H1 (cell line): ENCODE data around the gene ESYT1. TPM values are rescaled to one million over a fixed set of nuclear protein-coding genes. Genes with fewer than 3 reads are reported as not detected.

Experiments
- CTCF ChIA-PET: fragments of 300-600 bp; sonication (Branson Sonifier 250); formaldehyde crosslinking; loops from one replicate; lab custom pipeline; 2021; ENCODE audit not compliant: partially characterized antibody; lab: Charles Lee
- POLR2A ChIA-PET: fragments of 300-600 bp; sonication (Branson Sonifier 250); formaldehyde crosslinking; loops from one replicate; lab custom pipeline; 2021; ENCODE audit warnings: inconsistent platforms; ENCODE audit not compliant: partially characterized antibody; lab: Charles Lee
- DNase-seq, 2 experiments: peaks; one replicate each; pipeline versions ENCODE4 v3.0.0 to v3.0.0-alpha.2; 2010 to 2022; ENCODE audit warnings: low spot score in 2 of 2, low read depth in 1 of 2, mixed read lengths in 1 of 2
- FAIRE-seq: peaks from 2 replicates; lab custom pipeline; 2011; peaks lifted over from hg19 to GRCh38; lab: Jason Lieb, UNC
- H2AFZ ChIP-seq: 2 replicates; pipeline ENCODE4 v1.8.1; 2012; ENCODE audit warnings: low read length, inconsistent platforms
- H2AK5ac ChIP-seq: 2 replicates; pipeline ENCODE4 v1.6.1; 2013; ENCODE audit warnings: low read depth, low read length
- H2BK120ac ChIP-seq: replicated peaks from 2 replicates; pipeline ENCODE3; 2013; ENCODE audit warnings: low read depth, low read length, inconsistent platforms
- H2BK12ac ChIP-seq: 2 replicates; pipeline ENCODE4 v1.6.1; 2013; ENCODE audit warnings: low read depth, low read length
- H2BK15ac ChIP-seq: 2 replicates; pipeline ENCODE4 v1.6.1; 2013; ENCODE audit warnings: low read length
- H2BK20ac ChIP-seq: 2 replicates; pipeline ENCODE4 v1.6.1; 2013; ENCODE audit warnings: low read length
- H2BK5ac ChIP-seq: 2 replicates; pipeline ENCODE4 v1.6.1; 2013; ENCODE audit warnings: low read depth, low read length
- H3K14ac ChIP-seq: 2 replicates; pipeline ENCODE4 v1.6.1; 2013; ENCODE audit warnings: inconsistent platforms; ENCODE audit not compliant: insufficient read length
- H3K18ac ChIP-seq: 2 replicates; pipeline ENCODE4 v1.6.1; 2013; ENCODE audit warnings: low read length; ENCODE audit errors: extremely low read depth
- H3K23ac ChIP-seq: 2 replicates; pipeline ENCODE4 v1.6.1; 2013; ENCODE audit warnings: inconsistent platforms; ENCODE audit not compliant: insufficient read length
- H3K23me2 ChIP-seq: 2 replicates; pipeline ENCODE4 v1.6.1; 2013; ENCODE audit warnings: low read depth, low read length
- H3K27ac ChIP-seq: 2 replicates; pipeline ENCODE4 v1.6.1; 2011; ENCODE audit warnings: low read depth, low read length, inconsistent platforms
- H3K27me3 ChIP-seq, 4 experiments: replicated peaks in 1 of 4; 1 replicate in 1 of 4; 2 replicates in 3 of 4; pipeline versions ENCODE4 v1.6.1 to v1.8.1; 2011 to 2013; ENCODE audit warnings: low read length in 3 of 4, mild to moderate bottlenecking in 3 of 4, inconsistent platforms in 2 of 4, mixed read lengths in 2 of 4, moderate library complexity in 1 of 4; ENCODE audit not compliant: control insufficient read depth in 3 of 4, insufficient read depth in 3 of 4; ENCODE audit errors: extremely low read depth in 1 of 4
- H3K36me3 ChIP-seq, 4 experiments: 2 replicates each; pipeline versions ENCODE4 v1.6.1 to v1.8.1; 2011 to 2013; ENCODE audit warnings: mild to moderate bottlenecking in 4 of 4, low read length in 3 of 4, moderate library complexity in 2 of 4, control low read depth in 1 of 4, inconsistent platforms in 1 of 4; ENCODE audit not compliant: insufficient read depth in 4 of 4, control insufficient read depth in 2 of 4
- H3K4ac ChIP-seq: replicated peaks from 2 replicates; pipeline ENCODE3; 2013; ENCODE audit warnings: low read length, low read depth, mixed read lengths, inconsistent platforms; ENCODE audit not compliant: insufficient read length
- H3K4me1 ChIP-seq, 4 experiments: replicated peaks in 1 of 4; 1 replicate in 1 of 4; 2 replicates in 3 of 4; pipeline versions ENCODE4 v1.6.1 to v1.8.1; 2011 to 2013; ENCODE audit warnings: low read length in 3 of 4, inconsistent platforms in 2 of 4, mixed read lengths in 1 of 4; ENCODE audit not compliant: insufficient read depth in 4 of 4, control insufficient read depth in 3 of 4
- H3K4me2 ChIP-seq, 2 experiments: 2 replicates each; pipeline versions ENCODE4 v1.6.1 to v1.8.1; 2011 to 2013; ENCODE audit warnings: low read depth in 2 of 2, low read length in 2 of 2, control low read depth in 1 of 2, inconsistent platforms in 1 of 2, mild to moderate bottlenecking in 1 of 2; ENCODE audit not compliant: insufficient read depth in 1 of 2
- H3K4me3 ChIP-seq, 4 experiments: fragments of 200-600, 300-600 bp in 1 of 4; sonication (generic), shearing (Covaris generic), sonication (Bioruptor Twin) in 1 of 4; 2 replicates each; pipeline versions ENCODE4 v1.5.1 to v1.8.1; 2011 to 2016; ENCODE audit warnings: low read length in 4 of 4, low read depth in 3 of 4, control low read depth in 2 of 4, inconsistent platforms in 2 of 4, mild to moderate bottlenecking in 2 of 4, mixed read lengths in 1 of 4, moderate library complexity in 1 of 4; ENCODE audit not compliant: insufficient read depth in 2 of 4; ENCODE audit errors: extremely low read depth in 1 of 4
- H3K56ac ChIP-seq: replicated peaks from 2 replicates; pipeline ENCODE3; 2013; ENCODE audit warnings: low read depth, mild to moderate bottlenecking, mixed read lengths, low read length, inconsistent platforms; ENCODE audit not compliant: insufficient read length
- H3K79me1 ChIP-seq: 2 replicates; pipeline ENCODE4 v1.6.1; 2013; ENCODE audit warnings: low read depth, low read length, control low read depth
- H3K79me2 ChIP-seq, 2 experiments: 2 replicates each; pipeline versions ENCODE4 v1.6.1 to v1.8.1; 2012 to 2013; ENCODE audit warnings: low read length in 2 of 2, mild to moderate bottlenecking in 2 of 2, inconsistent platforms in 1 of 2; ENCODE audit not compliant: insufficient read depth in 2 of 2, control insufficient read depth in 1 of 2
- H3K9ac ChIP-seq, 4 experiments: replicated peaks in 1 of 4; 1 replicate in 1 of 4; 2 replicates in 3 of 4; pipeline versions ENCODE4 v1.6.1 to v1.8.1; 2011 to 2013; ENCODE audit warnings: low read depth in 3 of 4, low read length in 3 of 4, control low read depth in 2 of 4, mild to moderate bottlenecking in 2 of 4, moderate library complexity in 2 of 4, inconsistent platforms in 1 of 4; ENCODE audit errors: extremely low read depth in 1 of 4
- H3K9me3 ChIP-seq, 2 experiments: 2 replicates each; pipeline versions ENCODE4 v1.6.1 to v1.8.1; 2012 to 2013; ENCODE audit warnings: mild to moderate bottlenecking in 2 of 2, moderate library complexity in 2 of 2, control low read depth in 1 of 2, inconsistent platforms in 1 of 2, low read depth in 1 of 2, low read length in 1 of 2, mixed read lengths in 1 of 2; ENCODE audit not compliant: insufficient read depth in 2 of 2
- H4K20me1 ChIP-seq, 2 experiments: replicated peaks in 1 of 2; 2 replicates each; pipeline versions ENCODE3 to v1.8.1; 2011 to 2013; ENCODE audit warnings: inconsistent platforms in 2 of 2, low read length in 2 of 2, mild to moderate bottlenecking in 1 of 2; ENCODE audit not compliant: insufficient read depth in 2 of 2, control insufficient read depth in 1 of 2
- H4K5ac ChIP-seq: 2 replicates; pipeline ENCODE4 v1.6.1; 2013; ENCODE audit warnings: low read length, low read depth, mixed read lengths, inconsistent platforms; ENCODE audit not compliant: insufficient read length
- H4K8ac ChIP-seq: 2 replicates; pipeline ENCODE4 v1.8.0; 2013; ENCODE audit warnings: mild to moderate bottlenecking, moderate library complexity, low read length, inconsistent platforms; ENCODE audit not compliant: insufficient read depth; ENCODE audit errors: extremely low read depth
- H4K91ac ChIP-seq: replicated peaks from 2 replicates; pipeline ENCODE3; 2013; ENCODE audit warnings: low read length, mixed read lengths, inconsistent platforms; ENCODE audit not compliant: insufficient read length
- CHD2 ChIP-seq: IDR thresholded peaks from 2 replicates; pipeline ENCODE4 v1.6.1; 2012; ENCODE audit warnings: low read length, improper control_type of control experiment
- MAFK ChIP-seq: IDR thresholded peaks from 2 replicates; pipeline ENCODE4 v1.6.1; 2012; ENCODE audit warnings: low read depth, mild to moderate bottlenecking, improper control_type of control experiment, low read length
- POLR2A ChIP-seq, 2 experiments: IDR thresholded peaks; 1 replicate in 1 of 2; 2 replicates in 1 of 2; pipeline ENCODE4 v1.6.1; 2011; ENCODE audit warnings: low read depth in 2 of 2, low read length in 2 of 2, mild to moderate bottlenecking in 2 of 2; ENCODE audit errors: control extremely low read depth in 1 of 2
- POLR2AphosphoS5 ChIP-seq: IDR thresholded peaks from 2 replicates; pipeline ENCODE4 v1.6.1; 2011; ENCODE audit warnings: low read depth, low read length
- SIN3A ChIP-seq, 2 experiments: IDR thresholded peaks in 1 of 2; conservative IDR thresholded peaks in 1 of 2; 2 replicates each; pipeline ENCODE4 v1.6.1; 2011 to 2012; ENCODE audit warnings: low read length in 2 of 2, improper control_type of control experiment in 1 of 2, low read depth in 1 of 2, mild to moderate bottlenecking in 1 of 2
- SIX5 ChIP-seq: IDR thresholded peaks from 2 replicates; pipeline ENCODE4 v1.6.1; 2011; ENCODE audit warnings: mild to moderate bottlenecking, low read depth, low read length
- SP1 ChIP-seq: IDR thresholded peaks from 2 replicates; pipeline ENCODE4 v1.6.1; 2011; ENCODE audit warnings: low read depth, low read length
- SP4 ChIP-seq: IDR thresholded peaks from 2 replicates; pipeline ENCODE4 v1.6.1; 2012; ENCODE audit warnings: low read length, inconsistent platforms
- SRF ChIP-seq: IDR thresholded peaks from 2 replicates; pipeline ENCODE4 v1.6.1; 2011; ENCODE audit warnings: mild to moderate bottlenecking, low read depth, low read length, moderate library complexity
- TAF1 ChIP-seq: IDR thresholded peaks from 2 replicates; pipeline ENCODE4 v1.6.1; 2011; ENCODE audit warnings: mild to moderate bottlenecking, low read depth, low read length
- TAF7 ChIP-seq: optimal IDR thresholded peaks from 2 replicates; pipeline ENCODE3; 2011; ENCODE audit warnings: low read depth, mild to moderate bottlenecking, inconsistent platforms, low read length, moderate library complexity, borderline replicate concordance
- TBP ChIP-seq: IDR thresholded peaks from 2 replicates; pipeline ENCODE4 v1.6.1; 2011; ENCODE audit warnings: low read depth, low read length, improper control_type of control experiment
- TEAD4 ChIP-seq: IDR thresholded peaks from 2 replicates; pipeline ENCODE4 v1.6.1; 2012; ENCODE audit warnings: low read depth, low read length, inconsistent platforms, mixed read lengths
- WGBS, 2 experiments: shearing (Covaris generic) in 1 of 2; methylation state at CpG; one replicate each; pipeline versions ENCODE4 v1.1.6 to v1.1.7; 2013 to 2015; ENCODE audit warnings: low lambda C conversion rate in 2 of 2, mixed read lengths in 2 of 2, inconsistent platforms in 1 of 2, low coverage in 1 of 2, missing lambda C conversion rate in 1 of 2; ENCODE audit not compliant: insufficient replicate concordance in 2 of 2, insufficient coverage in 1 of 2, insufficient read length in 1 of 2; ENCODE audit errors: extremely low coverage in 1 of 2, missing lambda C conversion rate in 1 of 2; 5-methylcytosine and 5-hydroxymethylcytosine counted together
- polyA plus RNA-seq, 7 experiments: library from polyadenylated mRNA; depleted of rRNA in 3 of 7; stranded (reverse) in 5 of 7; unstranded in 2 of 7; fragments of >200 nt in 5 of 7; fragments of 200-250 nt in 2 of 7; gene quantifications; 1 replicate in 5 of 7; 2 replicates in 1 of 7; 4 replicates in 1 of 7; pipeline versions ENCODE4 v1.2.1 to v1.2.3, GENCODE V29; 2011 to 2013; ENCODE audit warnings: missing spikeins in 2 of 7, mixed read lengths in 2 of 7
- total RNA-seq: library from RNA; stranded (reverse); fragmentation: NEBNext Ultra II Directional; extraction: Animal tissue kit (Norgen Biotek cat#: 25700); gene quantifications from 2 replicates; pipeline ENCODE4 v1.2.1, GENCODE V29; 2021

Gene ESYT1
- total and polyA plus RNA-seq, 2 of the 8 experiments (the other 6 are each of a cell fraction or from before 2014, with no cell fraction given): 86.9 to 165 TPM

GRCh38 chr12:56158926-56159461 lies 30.9 kb downstream of the ESYT1 start:
- Histone ChIP-seq H3K18ac (no peak overlapping the region; the same call in 1 of the 2 replicates), H3K14ac (peak overlapping the region; percentile 19), H4K20me1 (peaks cover 11 to 21% of the 10 kb centered on the region in 2 experiments), H2BK12ac (no peak overlapping the region; the same call in 1 of the 2 replicates), H3K79me2 (peaks cover 3 to 25% of the 10 kb centered on the region in 2 experiments), H3K4me2 (peak overlapping the region; percentile 77 to 92), H2BK120ac (no peak overlapping the region), H3K23ac (no peak overlapping the region), H3K27me3 (no peaks in the 10 kb centered on the region), H3K4me3 (peak overlapping the region; percentile 63 to 97 (median 93)), H2BK20ac (0 out of 2 replicates have a peak overlapping the region, but pooled peaks have one; percentile 3), H3K23me2 (peaks cover 19% of the 10 kb centered on the region), H4K5ac (no peak overlapping the region), H3K79me1 (peaks cover 5% of the 10 kb centered on the region; the same call in 1 of the 2 replicates), H3K36me3 (peaks cover 29 to 61% (median 40%) of the 10 kb centered on the region in 4 experiments), H4K8ac (peak overlapping the region; percentile 1; the same call in 1 of the 2 replicates), H2BK15ac (no peak overlapping the region; the same call in 1 of the 2 replicates), H2AK5ac (no peak overlapping the region), H3K4me1 (peaks cover 3 to 34% (median 21%) of the 10 kb centered on the region in 4 experiments), H3K56ac (peak overlapping the region; percentile 2), H3K27ac (peak overlapping the region; percentile 99), H2BK5ac (peak overlapping the region; percentile 93; the same call in 1 of the 2 replicates), H3K4ac (no peak overlapping the region), H3K9me3 (no peaks in the 10 kb centered on the region), H2AFZ (no peak overlapping the region), H4K91ac (no peak overlapping the region), H3K9ac (peak overlapping the region; percentile 92 to 99 (median 96))
- DNase-seq (peak in 1 of 2 experiments; percentile 66), FAIRE-seq (no peak)
- ChIA-PET CTCF (interaction anchor here (0.7 to 2.2 kb wide), 9 partner anchors 10 to 63 kb away, joined by 3 to 9 read pairs (median 5); partner anchors contain the start of genes RNF41 and SMARCC2), POLR2A (interaction anchor here (0.6 to 15.6 kb wide), 34 partner anchors 21 to 530 kb away, joined by 3 to 656 read pairs (median 4); partner anchors contain the start of genes ANKRD52, CNPY2, COQ10A and IL23A)
- 8% methylated on average over 6 of the region's 6 CpGs; no CpG with 5 or more reads in 1 of the 2 experiments for WGBS, 2 experiments
- peak; percentile 22; the same call in 1 of the 2 replicates for TF ChIP-seq CHD2
- peak; percentile 65 to 83; a peak in 2 of 3 replicates for TF ChIP-seq POLR2A (IDR thresholded peaks at IDR 0.05; ENCODE audit: control extremely low read depth in 1 of 2, low read depth in 2 of 2, low read length in 2 of 2)
- peak; percentile 91 for TF ChIP-seq TBP
- TF ChIP-seq TEAD4: peak; percentile 52; the same call in 1 of the 2 replicates
- peak; percentile 96 for TF ChIP-seq TAF7
- peak; percentile 67 for TF ChIP-seq POLR2AphosphoS5
- TF ChIP-seq SRF: peak; percentile 93
- TF ChIP-seq SP4: no peak
- TF ChIP-seq SP1: 0 out of 2 replicates have a peak, but pooled peaks have one; percentile 11
- TF ChIP-seq TAF1: peak; percentile 73
- 0 out of 2 replicates have a peak, but pooled peaks have one; percentile 19 for TF ChIP-seq MAFK
- TF ChIP-seq SIX5: no peak
- TF ChIP-seq SIN3A (conservative IDR thresholded peaks at IDR 0.05 in 1 of 2, IDR thresholded peaks at IDR 0.05 in 1 of 2; ENCODE audit: low read depth in 1 of 2, low read length in 2 of 2): peak in 1 of 2 experiments; percentile 60; a peak in 1 of 4 replicates
